ENCODE results near the gene C2orf72. TPM values are rescaled to one million over a fixed set of nuclear protein-coding genes. Genes with fewer than 3 reads are reported as not detected.

Gene C2orf72
- total RNA-seq, 1 experiment from 2014 or later: not detected

GRCh38 chr2:231028889-231029288 is 8.4 kb upstream of the C2orf72 start:
- Histone ChIP-seq H4K20me1 (ENCODE audit: insufficient read depth) (no peaks in the 10 kb centered on the region), H3K79me2 (ENCODE audit: low read depth) (no peaks in the 10 kb centered on the region), H2AFZ (no peak overlapping the region), H3F3A (ENCODE audit: insufficient read depth, low read depth) (no peaks in the 10 kb centered on the region), H3K4me3 (no peak overlapping the region), H3K9me2 (ENCODE audit: insufficient read depth) (no peaks in the 10 kb centered on the region), H3K9me3 (ENCODE audit: insufficient read depth, low read depth) (no peaks in the 10 kb centered on the region), H3K36me3 (ENCODE audit: low read depth) (no peaks in the 10 kb centered on the region), H3K27me3 (ENCODE audit: insufficient read depth, low read depth) (0 out of 2 replicates have a peak, but pooled peaks cover 4% of the 10 kb centered on the region), H3K4me1 (replicated peaks; ENCODE audit: insufficient read depth) (no peaks in the 10 kb centered on the region), H3K4me2 (no peak overlapping the region), H3K27ac (no peak overlapping the region)
- no peak for DNase-seq
- TF ChIP-seq EZH2 (IDR thresholded peaks at IDR 0.05; ENCODE audit: low read depth) (no peak), CTCF (conservative IDR thresholded peaks at IDR 0.05) (no peak)
- ChIA-PET CTCF (no interaction called here), POLR2A (ENCODE audit: unreplicated experiment) (no interaction called here)
- BruUV-seq (replicated peaks): no TSS peak
- intact Hi-C loops (cut with micrococcal nuclease; ENCODE audit: unreplicated experiment): no loop called here

- TF ChIP-seq CTCF (conservative IDR thresholded peaks at IDR 0.05) (no peak), EZH2 (IDR thresholded peaks at IDR 0.05; ENCODE audit: low read depth) (no peak)
- no TSS peak for BruUV-seq (replicated peaks)
- CTCF ChIA-PET: no interaction called here
These were observed 7.8 kb upstream of the C2orf72 start for GRCh38 chr2:231029563-231029962.

GRCh38 chr2:231030725-231031124 is 6.6 kb upstream of the C2orf72 start:
- no peak for DNase-seq
- H2AFZ ChIP-seq: no peak overlapping the region
- H3K4me2 ChIP-seq: no peak overlapping the region
- TF ChIP-seq EZH2 (IDR thresholded peaks at IDR 0.05; ENCODE audit: low read depth) (no peak), CTCF (conservative IDR thresholded peaks at IDR 0.05) (no peak)
- H3F3A ChIP-seq (ENCODE audit: insufficient read depth, low read depth): no peaks in the 10 kb centered on the region
- intact Hi-C loops (cut with micrococcal nuclease; ENCODE audit: unreplicated experiment): no loop called here
- ChIA-PET POLR2A (ENCODE audit: unreplicated experiment) (no interaction called here), CTCF (no interaction called here)
- no peaks in the 10 kb centered on the region for H3K4me1 ChIP-seq (replicated peaks; ENCODE audit: insufficient read depth)
- no peaks in the 10 kb centered on the region for H3K9me2 ChIP-seq (ENCODE audit: insufficient read depth)
- H3K79me2 ChIP-seq (ENCODE audit: low read depth): no peaks in the 10 kb centered on the region
- no peaks in the 10 kb centered on the region for H3K9me3 ChIP-seq (ENCODE audit: insufficient read depth, low read depth)
- no peaks in the 10 kb centered on the region for H3K36me3 ChIP-seq (ENCODE audit: low read depth)
- H3K27me3 ChIP-seq (ENCODE audit: insufficient read depth, low read depth): 0 out of 2 replicates have a peak, but pooled peaks cover 4% of the 10 kb centered on the region
- H3K27ac ChIP-seq: no peak overlapping the region
- H3K4me3 ChIP-seq: no peak overlapping the region
- no TSS peak for BruUV-seq (replicated peaks)
- H4K20me1 ChIP-seq (ENCODE audit: insufficient read depth): no peaks in the 10 kb centered on the region

More at GRCh38 chr2:231029563-231029962, 7.8 kb upstream of the C2orf72 start:
- Histone ChIP-seq H3K9me3 (ENCODE audit: insufficient read depth, low read depth) (no peaks in the 10 kb centered on the region), H3K27me3 (ENCODE audit: insufficient read depth, low read depth) (0 out of 2 replicates have a peak, but pooled peaks cover 4% of the 10 kb centered on the region), H3K27ac (no peak overlapping the region), H3K4me1 (replicated peaks; ENCODE audit: insufficient read depth) (no peaks in the 10 kb centered on the region), H3K36me3 (ENCODE audit: low read depth) (no peaks in the 10 kb centered on the region), H3K79me2 (ENCODE audit: low read depth) (no peaks in the 10 kb centered on the region), H3F3A (ENCODE audit: insufficient read depth, low read depth) (no peaks in the 10 kb centered on the region), H3K4me3 (no peak overlapping the region), H2AFZ (no peak overlapping the region), H3K4me2 (no peak overlapping the region), H4K20me1 (ENCODE audit: insufficient read depth) (no peaks in the 10 kb centered on the region), H3K9me2 (ENCODE audit: insufficient read depth) (no peaks in the 10 kb centered on the region)
- no peak for DNase-seq
- POLR2A ChIA-PET (ENCODE audit: unreplicated experiment): no interaction called here
- intact Hi-C loops (cut with micrococcal nuclease; ENCODE audit: unreplicated experiment): no loop called here

Measured in PC-9 (cell line).